Stimulated activated CD4-positive, alpha-beta T cell treated with anti-CD3 and anti-CD28 coated beads, Interleukin-12 subunit alpha, Interleukin-12 subunit beta, amount 100 ng/mL, for 24 hours (primary cell): ENCODE results near the gene TXNDC17.
"Not testable (repeated sequence)": the region's sequence is repeated elsewhere in the genome, so short reads cannot be mapped to it uniquely, and the experiment has no call there.

Experiments used
- DNase-seq, 2 experiments: peaks; one replicate each; pipeline ENCODE4 v3.0.0-alpha.2; 2020; ENCODE audit warnings: low read depth in 2 of 2

TXNDC17 gene

GRCh38 chr17:6660805-6661463 is 20.1 kb downstream of the TXNDC17 start:
- no peak for DNase-seq

- DNase-seq, result no peak
Observed at GRCh38 chr17:6661464-6661848, 20.6 kb downstream of the TXNDC17 start.

GRCh38 chr17:6663200-6663599 is 22.3 kb downstream of the TXNDC17 start:
- not testable (repeated sequence) for DNase-seq

GRCh38 chr17:6666077-6666521 is 25.2 kb downstream of the TXNDC17 start:
- peak in 1 of 2 experiments; percentile 32 for DNase-seq

GRCh38 chr17:6666557-6666956 is 25.7 kb downstream of the TXNDC17 start:
- no peak for DNase-seq

- no peak for DNase-seq
Observed at GRCh38 chr17:6667516-6667915, 26.7 kb downstream of the TXNDC17 start.

- no peak for DNase-seq
Observed at GRCh38 chr17:6668219-6668618, 27.4 kb downstream of the TXNDC17 start.

- no peak for DNase-seq
Observed at GRCh38 chr17:6668727-6669425, 28.0 kb downstream of the TXNDC17 start.

- DNase-seq, result no peak
Observed at GRCh38 chr17:6669479-6670212, 28.8 kb downstream of the TXNDC17 start.

- no peak for DNase-seq
Observed at GRCh38 chr17:6670571-6670970, 29.7 kb downstream of the TXNDC17 start.

- no peak for DNase-seq
Observed at GRCh38 chr17:6670999-6671398, 30.1 kb downstream of the TXNDC17 start.

GRCh38 chr17:6671431-6671830 is 30.6 kb downstream of the TXNDC17 start:
- DNase-seq, result no peak

- no peak for DNase-seq
Observed at GRCh38 chr17:6674586-6674985, 33.7 kb downstream of the TXNDC17 start.

- no peak for DNase-seq
Observed at GRCh38 chr17:6675201-6675825, 34.5 kb downstream of the TXNDC17 start.

- DNase-seq, result no peak
Observed at GRCh38 chr17:6676802-6677157, 35.9 kb downstream of the TXNDC17 start.

- no peak for DNase-seq
Observed at GRCh38 chr17:6677158-6677831, 36.4 kb downstream of the TXNDC17 start.

GRCh38 chr17:6677946-6678345 is 37.1 kb downstream of the TXNDC17 start:
- no peak for DNase-seq

GRCh38 chr17:6679241-6679640 is 38.4 kb downstream of the TXNDC17 start:
- DNase-seq, result no peak

GRCh38 chr17:6681176-6681575 is 40.3 kb downstream of the TXNDC17 start:
- DNase-seq, result no peak

- DNase-seq, result no peak
Observed at GRCh38 chr17:6681671-6682070, 40.8 kb downstream of the TXNDC17 start.

- no peak for DNase-seq
Observed at GRCh38 chr17:6682339-6682738, 41.5 kb downstream of the TXNDC17 start.
